Breast epithelium (tissue), 3 donors: ENCODE measurements around the gene DSCAML1.

Experiments
- CTCF ChIP-seq, 3 donors: fragments of 450-650 bp; IDR thresholded peaks; one replicate each; pipeline ENCODE4 v1.5.1; 2016 to 2017; ENCODE audit warnings: antibody characterized with exemption in 3 of 3, mild to moderate bottlenecking in 3 of 3, moderate library complexity in 3 of 3
- POLR2A ChIP-seq: fragments of 450-650 bp; IDR thresholded peaks from one replicate; pipeline ENCODE4 v1.6.1; 2016; ENCODE audit warnings: antibody characterized with exemption, mild to moderate bottlenecking, moderate library complexity
- POLR2AphosphoS5 ChIP-seq, 3 donors: sonication (generic); formaldehyde crosslinking; IDR thresholded peaks; one replicate each; pipeline ENCODE4 v1.6.1; 2017; ENCODE audit warnings: antibody characterized with exemption in 3 of 3

- no peak for TF ChIP-seq CTCF (IDR thresholded peaks at IDR 0.05)
- no peak for TF ChIP-seq POLR2AphosphoS5 (IDR thresholded peaks at IDR 0.05)
- no peak for TF ChIP-seq POLR2A
Observed at GRCh38 chr11:117684111-117684510, 112.9 kb downstream of the DSCAML1 start.
